DND-41 (cell line): ENCODE measurements around the gene AP2A2.

Experiments
- CTCF ChIP-seq: IDR thresholded peaks from 2 replicates; pipeline ENCODE4 v1.5.1; 2012; ENCODE audit warnings: borderline replicate concordance, low read length, moderate library complexity, mild to moderate bottlenecking; ENCODE audit not compliant: poor library complexity, severe bottlenecking; ENCODE audit errors: extremely low read depth
- EZH2 ChIP-seq: IDR thresholded peaks from 3 replicates; pipeline ENCODE4 v1.6.1; 2012; ENCODE audit warnings: borderline replicate concordance, low read depth, mild to moderate bottlenecking, moderate library complexity, low read length, inconsistent platforms; ENCODE audit not compliant: severe bottlenecking

GRCh38 chr11:1017269-1018005 lies 91.8 kb downstream of the AP2A2 start:
- TF ChIP-seq CTCF: no peak
- no peak for TF ChIP-seq EZH2
